Stimulated activated CD4-positive, alpha-beta T cell treated with anti-CD3 and anti-CD28 coated beads, TNF-alpha, amount 100 ng/mL, for 4 hours (primary cell): ENCODE measurements around the gene NPHP4.

Experiments
- DNase-seq, 3 experiments: peaks; one replicate each; pipeline ENCODE4 v3.0.0-alpha.2; 2020; ENCODE audit warnings: low read depth in 3 of 3

The NPHP4 gene

DNA sequence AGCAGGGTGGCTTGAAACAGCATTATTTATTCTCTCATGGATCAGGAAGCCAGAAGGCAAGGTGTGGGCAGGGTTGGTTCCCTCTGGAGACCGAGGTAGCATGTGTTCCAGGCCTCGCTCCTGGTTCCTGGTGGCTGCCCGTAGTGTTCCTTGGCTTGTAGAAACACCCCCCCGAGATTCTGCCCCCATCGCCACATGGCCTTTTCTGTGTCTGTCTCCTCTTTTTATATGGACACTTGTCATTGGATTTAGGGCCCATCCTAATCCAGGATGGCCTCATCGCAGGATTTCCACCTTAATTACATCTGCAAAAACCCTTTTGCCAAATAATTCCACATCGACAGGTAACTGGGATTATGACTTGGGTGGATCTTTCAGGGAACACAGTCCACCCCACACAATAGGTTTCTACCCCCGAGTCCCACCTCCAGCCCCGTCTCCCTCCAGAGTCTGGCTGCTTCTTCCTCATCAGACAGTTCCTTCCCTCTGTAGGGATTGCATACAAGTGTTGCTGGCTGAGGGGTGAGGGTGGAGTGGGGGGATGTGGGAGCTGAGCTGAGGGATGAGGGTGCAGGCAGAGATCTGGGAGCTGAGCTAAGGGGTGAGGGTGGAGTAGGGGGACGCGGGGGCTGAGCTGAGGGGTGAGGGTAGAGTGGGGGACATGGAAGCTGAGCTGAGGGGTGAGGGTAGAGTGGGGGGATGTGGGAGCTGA lies 12.3 kb upstream of the NPHP4 start:
- DNase-seq: no peak

- no peak for DNase-seq
These were observed 11.6 kb upstream of the NPHP4 start for GRCh38 chr1:6003568-6004411.

DNA sequence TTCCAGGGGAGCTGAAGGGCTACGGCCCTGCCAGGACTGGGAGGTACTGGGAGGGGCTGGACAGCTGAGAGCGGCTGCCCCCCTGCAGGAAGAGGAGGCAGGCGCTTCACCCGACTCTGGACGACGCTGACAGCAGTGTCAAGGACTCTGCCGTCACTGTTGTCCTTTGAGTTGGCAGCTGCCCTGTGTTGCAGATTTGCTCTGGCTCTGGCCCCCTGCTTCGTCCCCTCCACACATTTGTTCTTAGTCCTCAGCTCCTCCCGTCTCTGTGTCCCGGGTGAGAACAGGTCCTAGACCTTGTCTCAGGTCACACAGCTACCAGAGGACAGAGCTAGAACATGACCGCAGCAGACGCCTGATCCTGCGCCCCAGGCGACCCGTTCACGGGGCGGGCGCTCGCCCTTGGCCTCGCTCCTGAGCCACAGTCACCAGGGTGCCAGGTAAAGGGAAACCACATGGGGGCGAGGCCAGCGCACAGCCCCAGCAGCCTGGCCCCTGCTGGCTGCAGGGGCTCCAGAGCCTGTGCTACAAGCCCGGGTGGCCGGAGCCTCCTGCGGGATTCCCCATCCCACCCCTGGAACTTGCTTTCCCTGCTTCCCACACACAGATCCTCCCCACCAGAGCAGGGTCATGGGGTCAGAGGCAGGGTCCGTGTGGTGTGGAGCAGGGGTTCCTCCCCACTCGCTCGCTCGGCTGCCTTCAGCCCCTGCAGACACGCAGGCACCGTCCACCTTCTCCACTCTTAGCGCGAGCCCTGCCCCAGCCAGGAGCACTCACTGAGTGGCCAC lies 10.7 kb upstream of the NPHP4 start:
- DNase-seq: no peak

DNA sequence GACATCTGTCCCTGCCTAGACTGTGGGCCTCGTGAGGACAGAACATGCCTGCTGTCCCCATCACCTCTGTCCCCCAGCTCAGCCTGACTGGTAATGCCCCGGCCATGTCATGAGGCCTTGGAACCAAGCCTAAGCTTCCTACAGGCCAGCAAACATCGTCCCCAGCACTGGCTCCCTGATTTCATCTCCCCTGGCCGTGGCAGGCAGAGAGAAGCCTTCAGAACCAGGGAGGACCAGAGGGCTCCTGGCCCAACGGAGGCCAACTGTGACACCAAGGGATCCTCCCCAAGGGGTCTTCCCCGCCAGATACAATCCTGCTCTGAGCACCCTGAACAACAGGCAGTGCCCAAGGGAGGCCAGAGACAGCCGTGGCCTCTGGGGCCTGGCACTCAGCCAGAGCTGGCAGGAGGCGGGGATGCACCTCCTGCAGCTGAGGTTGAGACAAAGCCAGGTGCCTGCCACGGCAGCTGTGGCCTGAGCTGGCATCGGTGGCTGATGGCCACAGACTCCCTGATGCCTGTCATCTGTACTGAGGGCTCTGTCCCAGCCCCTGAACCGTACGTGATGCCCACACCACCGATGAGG lies 9.9 kb upstream of the NPHP4 start:
- DNase-seq: no peak

DNA sequence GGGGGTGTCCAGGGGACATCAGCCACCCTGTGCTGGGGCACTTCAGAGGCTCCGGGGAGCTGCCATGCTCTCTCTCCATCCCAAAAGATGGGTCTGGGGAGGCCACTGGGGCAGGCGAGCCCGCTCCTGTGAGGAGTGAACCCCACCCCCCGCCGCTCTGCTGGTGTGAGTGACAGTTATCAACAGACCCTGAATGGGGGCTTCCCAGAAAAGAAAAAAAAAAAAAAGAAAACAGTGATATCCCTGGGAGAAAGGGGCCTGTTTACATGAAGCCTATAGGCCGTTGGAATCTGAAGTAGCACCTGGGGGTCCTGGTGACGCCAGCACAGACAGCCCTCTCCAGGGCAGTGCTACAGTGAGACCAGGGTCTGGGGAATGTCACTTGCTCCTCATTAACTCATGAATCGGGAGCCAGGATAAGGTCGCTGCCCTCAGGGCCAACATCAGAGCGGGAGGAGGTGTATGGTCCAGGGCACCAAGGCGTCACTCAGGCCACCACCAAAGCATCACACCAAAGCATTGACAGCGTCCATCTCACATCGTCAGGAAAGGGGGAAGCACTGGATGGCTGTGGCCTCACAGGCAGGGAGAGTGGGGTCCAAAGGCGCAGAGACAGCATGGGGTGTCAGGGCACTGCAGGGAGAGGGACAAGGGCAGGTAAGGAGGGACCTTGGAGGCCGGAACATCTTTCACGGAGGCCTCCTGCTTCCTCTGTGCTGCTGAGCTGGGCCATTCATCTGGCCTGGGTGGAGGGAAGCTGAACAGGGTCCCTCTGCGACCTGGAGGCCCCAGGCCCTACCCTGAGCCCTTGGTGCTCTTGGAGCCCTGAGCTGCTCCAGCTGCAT lies 8.4 kb upstream of the NPHP4 start:
- no peak for DNase-seq

- DNase-seq: no peak
These were observed 7.7 kb upstream of the NPHP4 start for GRCh38 chr1:5999711-6000443.

DNA sequence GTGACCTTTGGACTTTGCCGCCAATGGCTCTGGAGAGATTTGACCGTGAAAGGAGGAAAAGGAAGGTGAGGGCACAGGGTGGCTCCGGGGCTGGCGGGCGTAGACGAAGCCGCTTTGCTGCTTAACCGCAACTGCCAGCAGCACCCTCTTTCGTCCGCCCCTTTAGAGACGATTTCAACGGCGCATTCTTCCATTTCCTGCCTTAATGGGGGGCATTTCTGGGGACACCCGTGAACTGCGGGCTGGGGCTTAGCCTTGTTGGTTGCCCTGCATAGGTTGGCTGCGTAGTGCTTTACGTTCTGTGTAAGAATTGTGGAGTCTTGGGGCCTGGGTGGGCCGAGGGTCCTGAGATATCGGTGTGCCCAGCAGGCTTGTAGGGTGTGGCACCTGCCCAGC lies 6.7 kb upstream of the NPHP4 start:
- no peak for DNase-seq

- DNase-seq: no peak
These were observed 6.1 kb upstream of the NPHP4 start for GRCh38 chr1:5998051-5998905.

DNA sequence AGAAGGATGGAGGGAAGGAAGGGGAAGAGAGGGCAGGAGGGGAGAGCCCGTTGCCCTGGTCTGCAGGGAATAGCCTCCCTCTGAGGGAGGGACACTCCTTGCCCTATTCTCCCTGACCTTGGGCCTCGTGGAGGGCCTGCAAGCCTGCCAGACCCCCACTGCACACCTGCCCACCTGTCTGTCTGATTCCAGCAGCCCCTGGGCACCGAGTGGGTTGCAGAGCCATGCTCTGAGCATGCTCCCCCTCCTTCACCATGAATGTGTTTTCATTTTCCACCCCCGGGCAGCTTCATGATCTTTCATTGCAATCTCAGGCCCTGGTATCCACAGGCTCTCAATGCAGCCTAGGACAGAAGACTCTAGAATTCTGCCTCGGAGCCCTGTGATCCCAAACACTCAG lies 5.1 kb upstream of the NPHP4 start:
- DNase-seq: no peak

- no peak for DNase-seq
These were observed 4.5 kb upstream of the NPHP4 start for GRCh38 chr1:5996641-5997270.

DNA sequence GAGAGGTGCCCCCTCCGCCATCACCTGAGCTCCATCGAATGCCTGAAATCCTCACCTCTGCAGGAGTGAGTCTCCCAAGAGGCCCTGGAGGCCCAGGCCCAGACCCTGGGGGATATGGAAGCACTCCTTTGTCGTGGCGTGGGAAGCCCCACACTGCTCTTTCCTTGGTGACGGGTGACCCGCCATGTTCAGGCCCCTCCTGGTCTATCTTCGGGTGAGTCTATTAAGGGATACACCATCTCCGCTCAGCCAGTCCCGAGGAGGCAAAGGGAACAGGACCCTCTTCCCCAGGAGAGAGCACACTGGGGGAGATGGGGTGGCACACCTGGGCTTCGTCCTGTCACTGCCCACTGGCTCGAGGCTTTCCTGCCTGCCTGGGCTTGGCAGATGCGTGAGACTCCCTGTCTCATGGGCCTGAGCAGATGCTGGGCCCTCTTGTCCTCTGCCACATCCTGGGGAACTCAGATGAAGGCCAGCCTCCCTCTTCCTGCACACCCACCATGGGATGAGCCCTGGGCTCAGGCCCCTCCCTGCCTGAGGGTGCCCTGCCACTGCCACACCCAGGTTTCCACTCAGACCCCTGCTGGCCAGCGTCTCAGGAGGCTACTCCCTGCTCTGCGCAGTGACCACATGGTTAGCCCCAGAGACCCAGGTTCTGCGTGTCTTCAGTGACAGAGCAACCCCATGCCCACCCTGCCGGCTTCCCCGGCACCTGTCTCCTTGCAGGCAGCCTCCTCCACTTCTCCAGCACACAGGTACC lies 3.8 kb upstream of the NPHP4 start:
- no peak for DNase-seq

- peak in 1 of 3 experiments; percentile 43 for DNase-seq
These were observed 2.7 kb upstream of the NPHP4 start for GRCh38 chr1:5994713-5995621.

DNA sequence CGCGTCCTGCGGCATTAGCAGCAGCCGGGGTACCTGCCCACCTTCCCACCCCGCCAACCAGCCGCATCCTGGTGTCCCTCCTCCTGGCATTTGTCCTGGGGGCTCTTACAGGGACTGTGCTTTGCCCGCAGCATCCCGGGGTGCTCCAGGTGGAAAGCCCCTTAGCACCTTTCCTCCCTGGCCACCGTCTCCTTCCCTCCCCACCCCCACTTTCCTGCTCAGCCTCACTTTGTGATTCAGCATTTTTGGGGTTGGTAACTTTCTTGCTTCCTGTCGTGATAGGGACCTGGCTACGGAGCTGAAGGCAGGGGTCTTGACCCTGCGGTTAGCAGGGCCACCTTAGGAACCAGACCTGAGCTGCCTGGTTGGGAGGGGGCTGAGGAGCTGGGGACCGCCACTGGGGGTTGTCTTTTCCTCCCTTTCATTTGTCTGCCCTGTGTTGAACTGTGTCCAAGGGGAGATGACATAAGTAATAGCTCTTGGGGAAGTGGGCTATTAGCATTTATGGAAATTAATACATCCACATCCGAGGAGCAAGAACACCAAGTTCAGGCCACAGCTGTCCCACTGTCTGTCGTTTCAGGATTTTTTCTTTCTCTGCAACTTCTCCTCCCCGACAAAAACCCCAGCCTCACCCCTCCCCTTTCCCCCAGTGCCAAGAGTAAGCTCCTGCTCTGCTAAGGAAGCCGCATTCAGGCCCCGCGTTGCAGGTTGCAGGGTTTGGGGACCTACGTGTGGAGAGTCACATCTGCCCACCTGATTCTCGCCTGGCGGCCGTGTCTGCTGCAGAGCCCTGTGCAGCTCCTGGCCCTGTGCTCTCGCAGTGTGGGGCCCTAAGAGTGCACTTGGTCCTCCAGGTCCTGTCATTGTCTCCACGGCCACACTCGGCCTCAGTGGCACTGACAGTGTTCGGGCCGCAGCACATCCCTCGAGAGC lies 1.6 kb upstream of the NPHP4 start:
- no peak for DNase-seq

DNA sequence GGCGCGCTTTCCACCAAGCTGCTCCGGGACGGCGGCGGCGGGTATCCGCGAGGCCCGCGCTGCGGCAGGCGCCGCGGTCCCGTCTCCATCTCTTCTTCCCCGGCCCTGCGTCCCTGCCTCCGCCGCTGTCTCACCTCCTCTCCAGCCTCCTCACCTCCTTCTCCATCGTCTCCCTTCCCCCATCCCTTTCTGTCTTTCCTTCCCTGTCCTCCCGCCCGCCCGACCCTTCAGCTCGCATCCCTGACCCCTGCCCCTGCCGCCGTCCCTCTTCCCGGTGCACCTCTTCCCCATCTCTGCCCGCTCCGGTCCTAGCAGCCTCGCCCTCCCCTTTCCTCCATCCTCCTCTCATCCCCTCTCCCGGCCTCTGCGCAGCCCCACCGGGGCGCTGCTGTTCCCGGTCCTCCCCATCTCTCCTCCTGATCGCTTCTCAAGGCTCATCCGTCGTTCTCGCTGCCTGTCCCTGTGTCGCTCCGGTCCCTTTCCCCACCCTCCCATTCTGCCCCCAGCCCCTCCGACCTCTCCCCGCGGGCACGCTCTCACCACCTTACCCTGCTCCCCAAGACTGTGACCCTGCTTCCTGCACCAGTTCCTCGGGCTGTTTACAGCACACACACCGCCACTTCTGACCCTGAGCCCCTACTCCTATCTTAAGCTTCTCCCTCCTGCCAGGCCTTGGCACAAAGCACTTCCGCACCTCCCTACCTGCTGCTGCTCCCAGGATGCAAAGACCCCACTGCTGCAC lies 760 bp upstream of the NPHP4 start:
- DNase-seq: no peak

DNA sequence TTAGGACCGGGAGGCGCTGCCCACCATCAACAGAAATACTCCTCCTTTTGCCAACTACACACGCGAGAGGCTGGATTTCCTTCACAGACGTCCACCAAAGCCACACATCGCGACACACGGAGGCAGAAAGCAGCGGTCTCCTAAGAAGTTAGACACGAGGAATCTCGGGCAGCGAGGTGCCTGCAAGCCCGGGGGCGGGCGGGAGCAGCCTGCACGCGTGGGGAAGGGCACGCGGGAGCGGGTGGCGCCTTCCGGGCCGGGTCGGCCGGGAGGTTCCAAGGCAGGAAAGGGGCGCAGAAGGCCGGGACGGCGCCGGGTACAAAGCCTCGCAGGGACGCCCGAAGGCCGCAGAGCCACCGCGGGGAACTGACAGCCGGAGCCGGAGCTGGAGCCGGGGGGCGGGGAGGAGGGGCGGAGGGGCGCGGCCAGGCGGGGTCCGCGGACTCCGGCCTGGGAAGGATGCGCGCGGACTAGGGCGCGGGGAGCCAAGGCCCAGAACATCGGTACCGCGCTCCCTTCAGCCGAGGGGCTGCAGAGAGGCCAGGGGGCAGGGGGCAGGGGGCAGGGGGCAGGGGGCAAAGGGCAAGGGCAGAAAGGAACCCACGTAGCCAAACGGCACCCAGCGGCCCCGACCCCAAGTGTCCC lies 722 bp downstream of the NPHP4 start:
- DNase-seq: peak in 1 of 3 experiments; percentile 13
